HL-60 (cell line): Measurements from ENCODE around the gene STK33.

Source experiments
- CTCF ChIP-seq: IDR thresholded peaks from one replicate; pipeline ENCODE4 v1.5.1; 2011; ENCODE audit warnings: low read length, control low read depth, inconsistent platforms; ENCODE audit not compliant: insufficient read depth
- REST ChIP-seq: IDR thresholded peaks from 2 replicates; pipeline ENCODE4 v1.6.1; 2012; ENCODE audit warnings: low read depth; ENCODE audit not compliant: insufficient replicate concordance
- SPI1 ChIP-seq: IDR thresholded peaks from 2 replicates; pipeline ENCODE4 v1.6.1; 2012; ENCODE audit warnings: low read depth, mild to moderate bottlenecking, borderline replicate concordance

- no peak for TF ChIP-seq CTCF
- TF ChIP-seq SPI1: no peak
- TF ChIP-seq REST: no peak
Measured at GRCh38 chr11:8387693-8388092, 206.3 kb downstream of the STK33 start.
